GM12878 (cell line): ENCODE results near the gene DCUN1D3. TPM values are rescaled to one million over a fixed set of nuclear protein-coding genes. Genes with fewer than 3 reads are reported as not detected.

Experiments
- ATAC-seq: fragments of 200-7000 bp; cut with Tn5 transposase; 3 replicates; pipeline ENCODE4 v1.9.1; 2020; ENCODE audit warnings: mild to moderate bottlenecking, moderate library complexity
- BruUV-seq: library from RNA; stranded (reverse); fragments of 400-500 nt; replicated peaks from 2 replicates; lab custom pipeline; 2021; lab: Mats Ljungman, UMichigan
- CTCF ChIA-PET: fragments of 300-600 bp; sonication (Branson Sonifier 250); formaldehyde crosslinking; extraction: SDS; loops from one replicate; lab custom pipeline; 2021; ENCODE audit warnings: inconsistent platforms; lab: Yijun Ruan, JAX
- POLR2A ChIA-PET: fragments of 350-600 bp; formaldehyde crosslinking; extraction: SDS; loops from one replicate; lab custom pipeline; 2021; ENCODE audit warnings: inconsistent platforms; lab: Charles Lee
- RAD21 ChIA-PET: fragments of 300-600 bp; sonication (Branson Sonifier 250); formaldehyde crosslinking; loops from one replicate; lab custom pipeline; 2023; ENCODE audit warnings: antibody characterized with exemption; ENCODE audit not compliant: unreplicated experiment; lab: Charles Lee
- SMC1A ChIA-PET: fragments of 300-600 bp; sonication (Branson Sonifier 250); formaldehyde crosslinking; loops from one replicate; lab custom pipeline; 2023; ENCODE audit not compliant: unreplicated experiment, uncharacterized antibody; lab: Charles Lee
- DNase-seq: peaks from one replicate; pipeline ENCODE4 v3.0.0-alpha.2; 2011; ENCODE audit warnings: low read depth, low spot score
- FAIRE-seq: peaks from 3 replicates; lab custom pipeline; 2011; peaks lifted over from hg19 to GRCh38; lab: Jason Lieb, UNC
- H2AFZ ChIP-seq: 2 replicates; pipeline ENCODE4 v1.6.0; 2011; ENCODE audit warnings: low read depth, low read length, control low read depth; ENCODE audit not compliant: control insufficient read depth
- H3K27ac ChIP-seq: 2 replicates; pipeline ENCODE4 v1.5.1; 2011; ENCODE audit warnings: control low read depth; ENCODE audit not compliant: control insufficient read depth, insufficient read depth
- H3K27me3 ChIP-seq, 2 experiments: replicated peaks in 1 of 2; 2 replicates each; pipeline versions ENCODE4 v1.6.0 to v1.6.1; 2011; ENCODE audit warnings: low read length in 1 of 2; ENCODE audit not compliant: control insufficient read depth in 2 of 2, insufficient read depth in 2 of 2
- H3K36me3 ChIP-seq, 2 experiments: 2 replicates each; pipeline ENCODE4 v1.5.1; 2011; ENCODE audit warnings: low read length in 1 of 2; ENCODE audit not compliant: control insufficient read depth in 2 of 2, insufficient read depth in 2 of 2
- H3K4me1 ChIP-seq: 2 replicates; pipeline ENCODE4 v1.6.1; 2011; ENCODE audit warnings: mild to moderate bottlenecking, low read length, moderate library complexity, mixed read lengths; ENCODE audit not compliant: control insufficient read depth, insufficient read depth
- H3K4me2 ChIP-seq: 2 replicates; pipeline ENCODE4 v1.6.0; 2011; ENCODE audit warnings: control low read depth; ENCODE audit not compliant: control insufficient read depth, insufficient read depth
- H3K4me3 ChIP-seq: fragments of 200-600 bp; sonication (generic); 2 replicates; pipeline ENCODE4 v1.5.1; 2016
- H3K79me2 ChIP-seq: 2 replicates; pipeline ENCODE4 v1.6.0; 2011; ENCODE audit warnings: low read length; ENCODE audit not compliant: control insufficient read depth, insufficient read depth
- H3K9ac ChIP-seq: 2 replicates; pipeline ENCODE4 v1.8.0; 2011; ENCODE audit warnings: low read length, control low read depth, mixed read lengths; ENCODE audit not compliant: control insufficient read depth, insufficient read depth
- H3K9me3 ChIP-seq: replicated peaks from 3 replicates; pipeline ENCODE4 v1.5.1; 2011; ENCODE audit warnings: mild to moderate bottlenecking, low read length; ENCODE audit not compliant: control insufficient read depth, insufficient read depth
- H4K20me1 ChIP-seq: 2 replicates; pipeline ENCODE4 v1.6.0; 2011; ENCODE audit not compliant: control insufficient read depth, insufficient read depth
- MXI1 ChIP-seq: fragments of 150-350 bp; IDR thresholded peaks from 2 replicates; pipeline ENCODE4 v1.6.1; 2011; ENCODE audit warnings: low read depth, mild to moderate bottlenecking, inconsistent platforms, low read length, improper control_type of control experiment
- RELB ChIP-seq: fragments of 450-650 bp; IDR thresholded peaks from 2 replicates; pipeline ENCODE4 v1.6.1; 2017; ENCODE audit warnings: low read depth, mild to moderate bottlenecking, moderate library complexity
- ZNF217 ChIP-seq: fragments of 450-650 bp; IDR thresholded peaks from 2 replicates; pipeline ENCODE4 v1.6.1; 2017; ENCODE audit warnings: antibody characterized with exemption, mild to moderate bottlenecking
- WGBS: methylation state at CpG from one replicate; pipeline ENCODE4 v1.1.6; 2016; ENCODE audit warnings: low lambda C conversion rate; ENCODE audit not compliant: insufficient replicate concordance, insufficient coverage; ENCODE audit errors: missing lambda C conversion rate; 5-methylcytosine and 5-hydroxymethylcytosine counted together
- in situ Hi-C: fragments of 300-500 bp; cut with MboI; formaldehyde crosslinking; loops from 9 replicates; pipeline ENCODE4 v1.14.3; 2018; ENCODE audit warnings: mixed read lengths
- intact Hi-C: fragments of 100-400 bp; cut with micrococcal nuclease; formaldehyde crosslinking; loops from one replicate; pipeline ENCODE4 v1.14.2; 2022; ENCODE audit not compliant: unreplicated experiment
- polyA plus RNA-seq, 11 experiments: library from polyadenylated mRNA; depleted of rRNA in 4 of 11; unstranded in 6 of 11; stranded (reverse) in 5 of 11; fragments of >200 nt; fragmentation: Nextera tagmentation in 4 of 11; fragmentation: Illumina TruSeq in 1 of 11; extraction: Ambion mirVana in 4 of 11; extraction: Trizol in 1 of 11; gene quantifications; 1 replicate in 1 of 11; 2 replicates in 10 of 11; pipeline versions ENCODE4 v1.2.1 to v1.2.3, GENCODE V29; 2011 to 2016; ENCODE audit warnings: inconsistent platforms in 2 of 11, missing spikeins in 2 of 11, low read depth in 1 of 11
- total RNA-seq, 4 experiments: library from RNA; depleted of rRNA in 3 of 4; stranded (reverse); fragments of >200 nt in 3 of 4; fragmentation: Illumina TruSeq in 1 of 4; extraction: Trizol in 1 of 4; gene quantifications; 2 replicates each; pipeline versions ENCODE4 v1.2.1 to v1.2.3, GENCODE V29; 2013 to 2021

DCUN1D3 gene
- total and polyA plus RNA-seq, 10 of the 15 experiments (the other 5 are each of a cell fraction or from before 2014, with no cell fraction given) = 0.47 to 4.5 (median 1.9) TPM

- Histone ChIP-seq H3K9ac (peak overlapping the region; percentile 89), H3K4me2 (peak overlapping the region; percentile 82), H3K27ac (peak overlapping the region; percentile 47), H3K4me3 (peak overlapping the region; percentile 82), H2AFZ (peak overlapping the region; percentile 62)
- RAD21 ChIA-PET = interaction anchor here (0.6 to 3.8 kb wide), 7 partner anchors 21 to 93 kb away, joined by 3 to 31 read pairs (median 7); partner anchors contain the start of genes ERI2 and REXO5
- no peak for DNase-seq
- whole genome bisulfite sequencing = under 1% methylated on average over 13 of the region's 23 CpGs
- no peak for FAIRE-seq
- TF ChIP-seq MXI1 (peak; percentile 50; the same call in 1 of the 2 replicates), ZNF217 (no peak), RELB (no peak)
- TF ChIP-seq, all 136 proteins: peak for 1
- ChIA-PET SMC1A (interaction anchor here (0.8 to 5.6 kb wide), 12 partner anchors 10 to 260 kb away, joined by 3 to 42 read pairs (median 6); no protein-coding TSS in a partner anchor), POLR2A (interaction anchor here (0.6 to 4.3 kb wide), 11 partner anchors 12 to 95 kb away, joined by 3 to 27 read pairs (median 5); no protein-coding TSS in a partner anchor), CTCF (interaction anchor here (1.0 to 5.6 kb wide), 8 partner anchors 12 to 95 kb away, joined by 3 to 36 read pairs (median 4); partner anchors contain the start of genes ERI2 and REXO5)
- peaks cover 22% of the 10 kb centered on the region for H3K4me1 ChIP-seq
- intact Hi-C loops (loop anchor here (2.0 kb wide), 2 partner anchors 25 to 93 kb away; partner anchors contain the start of genes ERI2 and REXO5), in situ Hi-C loops (loop anchor here (5.0 kb wide), 1 partner anchor 48 kb away; no protein-coding TSS in a partner anchor)
- H3K9me3 ChIP-seq = no peaks in the 10 kb centered on the region
- H3K27me3 ChIP-seq = no peaks in the 10 kb centered on the region
- H3K79me2 ChIP-seq = peaks cover 25% of the 10 kb centered on the region
- H3K36me3 ChIP-seq = no peaks in the 10 kb centered on the region; a peak in 1 of 4 replicates
- BruUV-seq = no TSS peak
- ATAC-seq = peak; percentile 1; the same call in 1 of the 3 replicates
- no peaks in the 10 kb centered on the region for H4K20me1 ChIP-seq
Observed at GRCh38 chr16:20899477-20900298, 470 bp downstream of the DCUN1D3 start.
